Stimulated activated CD8-positive, alpha-beta memory T cell treated with anti-CD3 and anti-CD28 coated beads, Interleukin-7, amount 100 ng/mL, for 48 hours (primary cell): Measurements from ENCODE around the gene SYNE3.
"Not testable (repeated sequence)": the region's sequence is repeated elsewhere in the genome, so short reads cannot be mapped to it uniquely, and the experiment has no call there.

Experiments used
- DNase-seq, 2 donors: peaks; one replicate each; pipeline ENCODE4 v3.0.0-alpha.2; 2020; ENCODE audit warnings: low read depth in 1 of 2; ENCODE audit errors: extremely low read depth in 1 of 2

The SYNE3 gene

DNA sequence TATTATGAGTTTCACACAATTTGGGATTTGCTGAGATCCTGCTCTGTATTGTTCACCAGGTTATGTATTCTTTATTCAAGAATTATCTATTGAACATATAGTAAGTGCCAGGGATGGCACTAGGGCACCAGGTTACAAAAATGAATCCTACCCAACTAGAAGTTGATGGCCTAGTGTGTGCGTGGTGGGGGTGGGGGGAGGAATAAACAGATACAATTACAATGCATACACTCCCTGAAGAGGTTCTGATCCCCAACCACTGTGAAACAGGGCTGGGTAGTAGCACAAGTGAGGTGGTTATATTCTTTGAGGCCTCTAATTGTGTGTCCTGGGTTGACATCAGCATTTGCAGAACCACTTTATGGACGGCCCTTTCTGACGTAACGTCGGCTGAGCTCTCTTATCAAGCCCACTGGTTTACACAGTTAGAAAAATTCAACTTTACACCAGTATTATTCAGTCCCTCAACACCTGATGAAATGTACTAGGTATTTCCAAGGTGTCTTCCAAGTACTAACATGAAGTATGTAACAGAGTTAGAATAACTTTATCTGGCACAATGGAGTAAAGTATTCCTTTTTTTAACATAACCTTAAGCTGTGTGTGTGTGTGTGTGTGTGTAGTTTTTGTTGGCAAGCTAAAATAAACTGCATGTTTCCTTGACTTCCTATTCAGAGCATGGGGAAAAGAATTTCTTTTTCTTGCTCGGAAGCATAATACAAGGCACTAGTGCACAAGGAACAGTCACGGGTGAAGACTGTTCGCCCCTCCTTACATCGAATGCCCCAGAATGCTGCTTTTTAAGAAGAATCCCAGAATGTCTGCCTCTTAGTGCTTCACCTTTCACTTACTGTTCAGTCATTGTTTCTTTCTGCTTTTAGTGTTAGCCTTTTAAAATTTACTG lies 10.3 kb upstream of the SYNE3 start:
- no peak for DNase-seq

DNA sequence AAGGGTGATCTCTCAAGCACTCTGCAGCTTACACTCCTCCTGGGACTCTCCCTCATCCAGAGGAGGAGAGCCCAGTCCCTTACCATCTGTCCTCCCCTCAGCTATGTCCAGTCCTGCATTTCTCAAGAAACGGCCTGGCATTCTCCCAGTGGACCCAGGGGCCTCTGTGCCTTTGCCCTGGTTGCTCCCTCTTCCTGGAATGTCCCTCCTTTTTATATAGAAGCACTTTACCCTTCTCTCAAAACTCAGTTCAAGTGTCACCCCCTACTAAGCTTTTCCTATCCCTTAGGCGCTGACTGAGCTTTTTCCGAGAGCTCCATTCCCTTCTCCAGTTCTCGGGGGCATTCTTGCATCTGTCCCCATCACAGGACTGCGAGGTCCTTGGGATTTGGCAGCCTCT lies 9.5 kb upstream of the SYNE3 start:
- no peak for DNase-seq

DNA sequence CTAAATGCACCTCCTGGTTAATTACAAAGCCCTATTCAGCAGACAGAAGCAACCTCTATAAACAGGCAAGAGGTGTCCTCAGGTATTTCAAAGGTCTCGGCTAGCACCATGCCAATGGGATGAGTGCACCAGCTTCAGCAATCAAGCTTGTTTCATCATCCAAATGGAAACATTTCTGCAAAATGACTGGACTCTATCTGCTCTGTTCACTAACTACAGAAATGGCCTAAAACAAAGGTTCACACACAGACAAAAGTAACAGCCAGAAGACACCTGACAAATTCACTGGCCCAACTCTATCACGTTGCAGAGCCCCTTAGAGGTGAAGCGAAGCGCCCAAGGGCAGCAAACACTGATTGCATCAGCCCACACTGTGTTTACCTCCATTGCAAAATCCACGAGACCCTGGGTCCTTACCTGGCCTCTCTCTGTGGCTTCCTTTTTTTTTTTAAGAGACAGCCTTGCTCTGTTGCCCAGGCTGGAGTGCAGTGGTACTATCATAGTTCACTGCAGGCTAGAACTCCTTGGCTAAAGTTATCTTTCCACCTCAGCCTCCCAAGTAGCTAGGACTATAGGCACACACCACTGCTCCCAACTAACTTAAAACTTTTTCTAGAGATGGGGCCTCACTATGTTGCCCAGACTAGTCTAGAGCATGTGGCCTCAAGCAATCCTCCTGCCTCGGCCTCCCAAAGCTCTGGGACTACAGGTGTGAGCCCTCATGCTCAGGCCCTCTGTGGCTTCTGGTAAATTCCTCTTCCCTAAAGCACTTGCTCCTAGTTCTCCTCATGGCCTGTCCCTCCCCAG lies 8.5 kb upstream of the SYNE3 start:
- DNase-seq = no peak

DNA sequence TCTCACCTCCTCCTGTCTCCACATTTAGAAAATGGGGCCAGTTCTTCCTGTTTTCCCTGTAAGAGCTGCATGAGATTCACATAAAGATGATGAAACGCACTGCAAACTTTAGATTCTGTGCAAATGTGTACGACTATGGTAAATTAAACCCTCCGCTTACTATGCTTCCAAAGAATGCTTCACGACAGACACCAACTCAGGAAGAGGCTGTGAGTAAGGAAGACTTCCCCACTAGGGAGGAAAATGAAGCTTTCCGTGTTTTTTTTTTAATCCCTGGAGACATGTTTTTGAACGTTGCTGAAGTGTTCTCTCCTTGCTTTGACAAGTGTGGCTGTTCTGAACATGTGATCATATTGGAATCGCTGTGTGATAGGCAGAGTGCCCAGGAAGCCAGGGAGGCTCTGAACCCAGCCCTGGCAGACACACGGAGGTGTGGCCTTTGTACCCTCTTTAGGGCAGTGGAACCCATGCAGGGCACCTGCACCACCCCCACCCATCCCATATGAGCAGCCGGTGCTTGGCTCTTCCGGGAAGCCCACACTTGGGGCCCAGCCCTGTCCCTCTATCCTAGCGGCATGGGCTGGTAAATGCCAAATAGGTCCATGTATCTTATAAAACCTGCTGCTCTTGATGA lies 7.5 kb upstream of the SYNE3 start:
- no peak for DNase-seq

DNA sequence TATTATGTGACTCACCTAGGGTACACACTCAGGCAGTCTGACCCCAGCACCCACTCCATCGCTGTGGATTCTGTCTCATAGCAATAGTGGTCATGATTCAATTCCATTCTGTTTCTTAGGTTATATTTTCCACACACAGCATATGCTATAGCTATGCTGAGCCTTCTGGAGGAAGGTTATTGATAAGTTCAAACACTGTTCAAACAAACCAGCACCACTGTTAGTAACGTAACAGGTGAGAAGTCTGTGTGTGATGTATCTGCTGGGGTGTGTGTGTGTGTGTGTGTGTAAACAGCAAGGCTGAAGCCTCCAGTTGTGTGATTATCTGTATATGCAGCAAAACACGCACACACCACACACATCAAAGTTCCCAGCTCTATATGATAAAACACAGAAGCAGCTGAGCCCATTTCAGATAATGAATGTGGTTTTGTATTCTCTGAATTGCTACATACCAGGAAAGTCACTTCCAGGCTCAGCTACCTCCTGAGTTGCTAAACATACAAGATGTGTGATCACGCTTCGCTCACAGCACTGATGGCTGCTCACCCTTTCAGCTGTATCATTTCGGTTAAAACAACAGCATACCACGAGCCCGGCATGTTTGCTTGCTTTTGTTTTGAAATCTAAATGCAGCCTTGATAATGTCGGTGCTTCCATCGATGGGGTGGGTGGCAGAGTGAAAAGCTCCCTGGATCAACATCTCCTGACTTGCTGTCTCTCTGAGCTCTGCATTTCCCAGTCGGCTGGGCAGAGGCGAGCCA lies 6.8 kb upstream of the SYNE3 start:
- no peak for DNase-seq

DNA sequence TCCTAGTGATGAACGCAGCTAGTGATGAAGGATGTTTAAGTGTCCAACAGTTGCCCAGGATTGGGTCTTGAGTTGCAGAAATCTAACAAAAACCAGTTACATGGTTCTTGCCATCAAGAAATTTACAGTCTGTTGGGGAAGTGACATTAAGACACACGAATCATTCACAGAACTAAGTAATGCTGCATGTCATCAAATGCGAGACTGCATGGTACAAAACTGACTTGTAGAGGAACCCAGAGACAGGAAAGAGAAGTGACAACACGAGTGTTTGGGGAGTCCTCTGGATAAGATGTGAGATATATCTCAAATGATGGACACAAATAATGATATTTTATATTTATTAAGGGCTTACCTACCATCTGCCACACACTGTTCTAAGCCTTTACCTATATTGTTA lies 6.1 kb upstream of the SYNE3 start:
- DNase-seq = no peak

DNA sequence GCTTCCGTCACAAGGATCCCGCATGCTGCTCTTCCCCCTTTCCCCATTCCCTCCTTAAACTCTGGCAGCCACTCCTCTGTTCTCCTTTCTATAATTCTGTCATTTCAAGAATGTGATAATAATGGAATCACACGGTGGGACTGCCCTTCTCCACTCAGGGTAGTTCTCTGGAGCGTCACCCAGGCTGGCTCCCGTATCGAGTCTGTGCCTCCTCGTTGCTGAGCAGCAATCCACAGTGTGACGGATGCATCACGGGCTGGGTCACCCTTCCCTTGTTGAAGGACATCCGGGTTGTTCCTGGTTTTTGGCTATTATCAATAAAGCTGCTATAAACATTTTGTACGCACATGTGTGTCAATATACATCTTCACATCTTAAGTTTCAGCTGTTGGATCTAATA lies 5.7 kb upstream of the SYNE3 start:
- DNase-seq = no peak

DNA sequence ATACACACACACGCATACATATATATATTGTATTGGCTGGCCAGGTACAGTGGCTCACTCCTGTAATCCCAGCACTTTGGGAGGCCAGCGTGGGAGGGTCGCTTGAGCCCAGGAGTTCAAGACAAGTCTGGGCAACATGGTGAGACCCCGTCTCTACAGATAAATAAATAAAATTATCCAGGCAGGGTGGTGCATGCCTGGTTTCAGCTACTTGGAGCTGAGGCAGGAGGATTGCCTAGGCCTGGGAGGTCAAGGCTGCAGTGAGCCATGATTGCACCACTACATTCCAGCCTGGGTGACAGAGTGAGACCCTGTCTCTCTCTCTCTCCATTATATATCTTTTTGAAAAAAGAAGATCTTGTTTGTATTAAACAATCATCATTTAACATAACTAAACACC lies 4.6 kb upstream of the SYNE3 start:
- DNase-seq = no peak

DNA sequence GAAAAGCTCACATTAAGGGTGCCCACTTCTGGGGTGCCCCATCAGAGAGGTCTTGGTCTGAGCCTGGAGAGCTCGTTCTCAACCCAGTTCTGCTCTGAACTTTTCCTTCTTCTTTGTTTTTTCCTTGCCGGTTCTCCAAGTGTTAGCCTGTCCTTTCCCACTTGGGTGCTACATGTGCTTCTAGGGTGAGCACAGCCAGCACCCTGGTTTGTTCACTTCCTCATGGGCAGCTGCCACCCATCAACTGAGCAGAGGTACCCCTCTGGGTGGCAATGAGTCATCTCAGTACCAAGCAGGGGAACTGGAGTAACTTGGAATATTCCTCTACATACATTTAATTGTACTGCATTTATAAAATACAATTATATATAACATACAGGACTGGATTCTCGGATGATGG lies 3.9 kb upstream of the SYNE3 start:
- DNase-seq = no peak

DNA sequence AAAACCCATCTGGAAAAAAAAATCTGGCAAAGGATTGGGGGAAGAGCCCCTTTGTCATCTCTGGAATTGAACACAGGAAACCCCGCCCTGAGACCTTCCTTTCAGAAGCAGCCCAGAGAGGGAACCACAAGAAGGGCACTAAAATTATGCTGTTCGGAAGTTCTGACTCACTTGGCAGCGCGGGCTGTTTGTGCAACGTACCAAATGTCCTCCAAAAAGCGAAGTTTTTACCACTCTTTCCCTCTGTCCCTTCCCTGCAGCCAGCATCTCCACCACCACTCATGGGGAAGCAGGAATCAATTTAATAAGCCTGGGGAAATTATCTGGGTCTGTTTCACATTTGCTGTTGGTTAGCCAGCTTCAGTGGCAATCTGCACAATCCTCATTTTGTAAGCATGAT lies 3.2 kb upstream of the SYNE3 start:
- DNase-seq = peak in 1 of 2 donors; percentile 73

DNA sequence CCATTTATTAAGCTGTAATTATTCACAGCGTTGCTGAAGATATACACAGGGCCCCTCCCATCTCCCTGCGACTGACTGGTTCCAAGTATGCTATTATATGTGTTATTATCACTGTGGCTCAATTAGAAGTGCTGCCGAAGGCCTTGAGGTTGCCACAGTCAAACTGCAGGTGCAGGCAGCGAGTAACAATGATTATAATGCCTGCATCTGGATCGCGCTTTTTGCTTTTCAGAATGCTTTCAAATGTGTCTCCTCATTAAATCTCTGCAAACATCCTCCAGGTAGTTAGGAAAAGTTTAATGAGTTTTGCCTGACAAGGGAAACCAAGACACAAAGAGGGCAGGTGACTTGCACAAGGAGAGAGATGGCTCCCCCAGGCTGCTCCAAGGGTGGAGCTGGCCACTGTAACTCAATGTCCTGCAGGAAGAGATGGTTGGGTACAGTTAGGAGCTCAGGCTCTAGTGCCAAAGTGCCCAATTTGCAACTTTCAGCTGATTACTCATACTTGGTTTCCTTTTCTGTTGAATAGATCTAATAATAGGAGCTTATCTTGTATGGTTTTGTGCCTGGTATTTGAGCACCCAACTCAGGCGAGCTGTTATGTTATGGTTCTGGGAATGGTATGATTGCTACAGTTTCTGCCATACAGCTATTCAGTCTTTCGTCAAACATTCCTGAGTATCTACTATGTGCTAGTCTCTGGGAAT lies 1.7 kb upstream of the SYNE3 start:
- no peak for DNase-seq

DNA sequence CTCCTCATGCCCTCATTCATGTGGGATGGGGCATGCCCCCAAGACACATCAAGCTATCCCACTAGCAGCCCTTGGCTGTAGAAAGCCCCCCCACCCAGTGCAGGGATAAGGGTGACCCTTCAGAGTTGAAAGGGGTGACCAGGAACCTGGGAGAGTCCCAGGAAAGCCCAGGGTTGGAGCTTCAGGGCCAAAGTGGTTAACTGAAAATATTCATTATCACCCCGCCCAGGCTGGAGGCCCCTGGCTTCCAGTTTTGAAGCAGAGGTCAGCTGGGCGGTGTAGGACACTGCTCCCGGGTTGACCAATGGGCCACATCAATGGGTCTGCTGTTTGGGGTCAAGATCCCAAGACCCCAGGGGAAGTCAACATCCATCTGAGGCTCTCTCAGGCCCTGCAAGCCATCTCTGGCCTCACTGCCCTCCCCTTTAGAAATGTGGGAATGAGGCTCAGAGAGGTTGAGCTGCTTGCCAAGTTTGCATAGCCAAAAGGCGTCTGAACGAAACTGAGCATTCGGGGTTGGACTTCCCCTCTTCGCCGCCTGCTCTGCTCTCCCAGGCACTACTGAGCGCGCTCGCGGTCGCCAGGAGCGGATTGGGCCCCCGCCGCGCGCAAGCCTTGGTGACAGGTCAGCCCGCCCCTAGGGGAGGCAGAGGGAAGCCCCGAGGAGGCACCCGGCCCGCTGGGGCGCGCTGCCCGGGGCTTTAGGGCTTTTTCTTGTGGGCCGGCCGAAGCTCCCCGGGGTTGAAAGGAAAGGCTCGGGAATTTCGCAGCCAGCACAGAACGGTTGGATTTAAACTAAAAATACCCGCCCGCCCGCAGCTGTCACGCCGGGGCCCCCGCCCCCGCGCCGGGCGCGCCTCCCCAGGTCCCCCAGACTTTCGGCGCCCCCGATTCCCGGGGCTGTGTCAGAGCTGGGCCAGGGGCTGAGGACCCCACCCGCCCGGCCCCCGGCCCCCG lies 576 bp downstream of the SYNE3 start:
- DNase-seq = peak; percentile 79 to 81

DNA sequence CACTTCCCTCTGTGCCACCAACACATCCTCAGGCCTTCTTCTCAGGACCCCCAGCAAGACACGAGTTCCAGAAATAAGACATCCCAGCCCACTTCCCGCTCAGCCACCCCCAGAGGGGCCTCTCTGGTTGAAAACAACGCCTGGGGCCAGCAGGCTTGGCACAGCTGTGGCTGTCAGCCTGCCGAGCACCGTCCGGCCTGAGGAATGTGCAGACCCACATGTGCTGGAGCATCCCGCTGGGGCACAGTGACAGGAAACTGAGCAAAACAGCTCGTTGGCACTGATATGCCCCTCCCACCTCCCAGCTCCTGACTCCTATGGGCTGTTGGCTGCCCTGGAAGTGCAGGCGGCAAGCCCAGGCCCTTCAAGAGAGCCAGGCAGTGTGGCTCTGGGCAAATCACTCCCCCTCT lies 1.4 kb downstream of the SYNE3 start:
- no peak for DNase-seq

DNA sequence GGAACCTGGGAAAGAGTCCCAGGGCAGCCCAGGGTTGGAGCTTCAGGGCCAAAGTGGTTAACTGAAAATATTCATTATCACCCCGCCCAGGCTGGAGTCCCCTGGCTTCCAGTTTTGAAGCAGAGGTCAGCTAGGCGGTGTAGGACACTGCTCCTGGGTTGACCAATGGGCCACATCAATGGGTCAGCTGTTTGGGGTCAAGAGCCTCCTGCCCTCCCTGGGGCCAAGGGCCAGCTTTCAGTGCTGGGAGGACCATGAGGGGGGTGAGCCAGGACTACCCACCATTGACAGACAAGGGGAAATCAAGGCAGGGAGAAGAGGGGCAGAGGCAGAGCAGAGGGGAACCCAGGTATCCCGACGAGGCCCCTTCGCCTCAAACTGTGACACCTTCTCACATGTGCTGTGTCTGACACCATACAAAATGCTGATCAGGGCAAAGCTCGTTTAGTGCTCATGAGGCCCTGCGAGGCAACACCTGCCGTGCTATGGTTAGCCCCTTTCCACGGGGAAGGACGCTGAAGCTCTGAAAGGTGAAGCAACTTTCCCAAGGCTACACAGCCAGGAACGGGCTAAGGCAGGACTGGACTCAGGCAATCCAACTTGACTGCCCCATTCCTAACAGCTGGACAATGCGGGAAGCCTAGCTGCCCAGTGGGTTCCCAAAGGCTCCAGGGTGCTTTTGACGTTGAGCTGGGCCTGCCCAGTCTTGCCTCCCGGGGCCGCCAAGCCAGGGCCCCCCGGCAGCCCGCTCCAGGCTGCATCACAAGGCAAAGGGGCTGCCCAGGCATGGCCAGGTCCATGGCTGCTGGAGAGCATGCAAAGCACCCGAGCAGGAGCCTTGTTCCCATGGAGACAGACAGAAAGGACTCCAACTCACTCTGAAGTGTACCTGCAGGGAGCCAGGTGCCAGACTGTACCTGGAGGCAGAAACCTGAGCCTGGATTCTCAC lies 2.0 kb downstream of the SYNE3 start:
- DNase-seq = no peak

DNA sequence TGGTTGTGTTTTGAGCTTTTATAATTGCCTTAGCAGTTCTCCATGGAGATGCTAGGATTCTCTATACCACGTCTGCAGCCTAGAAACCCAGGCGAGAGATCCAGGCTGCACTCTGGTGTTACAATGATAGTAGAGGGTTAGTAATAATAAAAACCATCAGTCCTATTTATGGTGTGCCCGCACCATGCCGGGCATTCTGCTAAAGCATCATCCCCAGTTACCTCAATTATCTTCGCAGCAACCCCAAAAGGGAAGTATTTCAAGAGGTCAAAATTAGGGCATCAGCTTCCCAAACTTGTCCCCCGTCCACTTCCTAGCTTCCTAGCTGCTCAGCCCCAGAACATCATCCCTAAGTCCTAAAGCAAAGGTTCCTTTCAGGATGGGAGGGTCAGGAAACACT lies 3.2 kb downstream of the SYNE3 start:
- DNase-seq = no peak

DNA sequence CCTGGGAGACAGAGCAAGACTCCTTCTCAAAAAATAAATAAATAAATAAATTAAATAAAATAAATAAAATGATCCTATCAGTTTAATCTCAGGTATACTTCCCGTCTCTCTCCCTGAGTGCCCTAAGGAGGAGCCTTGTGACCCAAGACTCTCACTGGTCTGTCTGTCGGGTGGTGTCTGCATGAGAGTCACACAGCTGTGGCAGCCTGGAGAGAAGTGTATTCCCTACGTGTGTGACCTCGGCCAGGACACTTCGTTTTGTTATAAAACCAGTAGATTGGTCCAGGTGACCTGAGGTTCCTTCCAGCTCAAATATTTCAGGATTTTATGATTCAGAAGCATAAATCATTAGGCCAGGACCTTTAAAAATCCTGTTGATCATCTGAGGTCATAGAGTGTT lies 4.8 kb downstream of the SYNE3 start:
- DNase-seq = no peak

DNA sequence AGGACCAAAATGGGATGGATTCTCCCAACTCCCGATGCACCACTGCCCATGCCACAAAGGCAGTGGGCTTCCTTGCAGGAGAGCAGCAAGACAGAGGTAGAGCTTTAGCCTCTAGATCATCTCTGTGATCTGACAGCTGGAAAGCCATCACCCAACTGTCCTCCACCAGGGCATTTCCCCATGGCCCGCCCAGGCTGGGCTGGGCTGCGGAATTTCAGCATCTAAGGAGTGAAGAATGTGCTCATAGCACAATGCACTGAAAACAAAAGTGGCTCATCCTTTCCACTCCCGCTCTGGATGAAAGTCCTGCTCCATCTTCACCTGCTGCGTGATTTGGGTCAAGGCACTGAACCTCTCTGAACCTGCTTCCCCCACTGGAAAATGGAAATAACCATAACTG lies 5.6 kb downstream of the SYNE3 start:
- DNase-seq = no peak

DNA sequence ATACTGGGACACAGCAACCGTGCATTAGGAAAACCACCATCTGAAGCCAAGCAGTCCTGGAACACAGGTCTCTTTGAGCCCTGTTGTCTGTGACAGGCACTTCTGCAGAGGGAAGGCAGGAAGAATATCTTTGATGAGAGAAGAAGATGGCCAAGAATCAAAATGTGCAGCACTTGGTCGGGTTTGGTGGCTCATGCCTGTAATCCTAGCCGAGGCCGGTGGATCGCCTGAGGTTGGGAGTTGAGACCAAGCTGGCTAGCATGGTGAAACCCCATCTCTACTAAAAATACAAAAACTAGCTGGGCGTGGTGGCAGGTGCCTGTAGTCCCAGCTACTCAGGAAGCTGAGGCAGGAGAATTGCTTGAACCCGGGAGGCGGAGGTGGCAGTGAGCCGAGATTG lies 6.1 kb downstream of the SYNE3 start:
- DNase-seq = not testable (repeated sequence)
